Measurements from ENCODE around the gene SYT7. TPM values are rescaled to one million over a fixed set of nuclear protein-coding genes. Genes with fewer than 3 reads are reported as not detected.

SYT7 gene
- polyA plus RNA-seq, 3 donors, result 5.0 to 6.5 (median 5.0) TPM

DNA sequence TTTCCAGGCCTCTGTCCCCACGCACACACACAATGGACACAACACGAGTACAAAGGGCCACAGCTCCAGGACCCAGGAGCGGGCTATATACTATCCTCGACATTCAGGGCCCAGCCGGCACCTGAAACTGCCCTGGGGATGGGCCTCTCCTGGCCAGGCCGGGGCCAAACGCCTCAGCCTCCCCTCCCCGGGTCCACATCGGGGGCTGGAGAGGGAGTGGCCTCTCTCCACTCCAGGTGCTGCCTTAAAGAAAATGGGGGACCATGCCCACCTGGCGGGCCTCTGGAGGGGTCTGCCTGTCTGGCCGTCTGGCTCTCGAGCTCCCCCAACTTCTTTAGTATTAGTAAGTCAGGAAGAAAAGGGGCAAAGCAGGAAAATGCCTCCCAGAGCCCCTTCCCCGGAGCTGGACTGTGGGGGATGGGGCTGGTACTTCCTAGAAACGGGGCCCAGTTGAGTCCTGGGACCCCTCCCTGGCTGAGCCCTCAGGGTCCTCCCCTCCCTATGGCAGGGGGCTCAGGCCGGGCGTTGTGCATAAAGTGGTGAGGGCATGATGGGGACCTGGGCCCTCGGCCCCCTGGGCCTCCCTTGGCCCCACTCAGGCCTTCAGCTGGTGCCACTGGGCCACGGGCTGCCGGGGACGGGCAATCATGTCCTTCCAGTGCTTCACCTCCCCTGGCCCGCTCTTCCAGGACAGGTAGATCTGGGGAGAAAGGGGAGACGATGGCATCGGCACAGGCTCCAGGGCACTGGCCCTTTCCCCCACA lies 62.7 kb downstream of the SYT7 start:
- DNase-seq, result no peak

DNA sequence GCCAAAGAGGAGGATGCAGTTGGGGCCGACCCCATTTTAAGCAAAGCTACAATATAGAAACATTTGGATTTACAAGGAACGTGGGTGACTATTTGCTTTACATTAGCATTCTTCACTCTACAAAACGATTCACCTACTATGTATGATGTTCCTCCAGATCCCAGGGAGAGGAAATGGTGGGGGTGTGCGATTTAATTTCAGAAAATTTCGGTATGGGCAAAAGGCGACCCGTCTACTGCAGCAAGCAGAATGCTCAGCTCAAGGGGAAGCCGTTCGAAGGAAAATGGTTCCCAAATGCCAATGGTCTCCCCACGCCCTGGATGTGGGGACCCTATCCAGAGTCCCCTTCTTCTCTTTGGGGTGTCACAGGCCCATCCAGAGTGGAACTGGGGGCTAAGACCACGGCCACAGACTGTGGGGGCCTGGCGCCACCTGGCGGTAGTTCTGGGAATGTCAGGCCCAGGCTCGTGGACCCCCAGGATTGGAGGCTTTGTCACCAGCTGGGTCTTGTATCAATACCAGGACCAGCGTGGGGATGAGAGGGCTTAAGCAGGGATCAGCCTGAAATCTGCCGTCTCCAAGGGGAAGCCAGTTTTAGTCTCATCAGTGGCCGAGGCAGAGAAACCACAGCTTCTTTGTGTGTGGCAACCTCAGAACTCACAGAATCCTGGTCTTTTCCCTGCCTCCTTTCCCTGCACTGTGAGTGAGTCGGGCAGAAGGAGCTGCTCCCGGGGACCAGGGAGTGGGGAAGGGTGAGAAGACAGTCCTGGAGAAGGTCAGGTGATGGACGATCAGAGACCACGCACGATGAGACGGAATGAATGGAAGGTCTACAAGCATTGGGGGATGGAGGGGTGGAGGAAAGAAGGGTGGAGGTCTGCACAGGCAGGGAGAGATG lies 64.0 kb downstream of the SYT7 start:
- DNase-seq, result no peak

DNA sequence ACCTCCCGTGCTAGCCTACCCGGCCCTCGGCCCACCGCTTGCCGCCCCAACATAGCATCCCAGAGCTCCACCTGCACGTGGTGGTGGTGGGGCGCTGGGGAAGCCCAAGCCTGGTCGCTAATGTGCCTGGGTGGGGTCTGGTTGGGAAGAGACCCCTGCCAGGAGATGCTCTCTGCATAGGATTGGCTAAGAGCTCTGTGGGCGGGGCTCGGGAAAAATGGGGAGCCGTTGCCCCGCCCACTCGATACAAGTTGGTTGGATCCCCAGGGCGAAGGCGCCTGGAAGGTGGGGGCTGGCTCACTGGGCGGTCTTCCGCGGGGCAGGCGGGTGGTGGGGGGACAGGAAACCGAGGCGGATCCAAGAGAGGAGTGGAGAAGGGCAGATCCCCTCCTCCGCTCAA lies 64.7 kb downstream of the SYT7 start:
- DNase-seq, result no peak

DNA sequence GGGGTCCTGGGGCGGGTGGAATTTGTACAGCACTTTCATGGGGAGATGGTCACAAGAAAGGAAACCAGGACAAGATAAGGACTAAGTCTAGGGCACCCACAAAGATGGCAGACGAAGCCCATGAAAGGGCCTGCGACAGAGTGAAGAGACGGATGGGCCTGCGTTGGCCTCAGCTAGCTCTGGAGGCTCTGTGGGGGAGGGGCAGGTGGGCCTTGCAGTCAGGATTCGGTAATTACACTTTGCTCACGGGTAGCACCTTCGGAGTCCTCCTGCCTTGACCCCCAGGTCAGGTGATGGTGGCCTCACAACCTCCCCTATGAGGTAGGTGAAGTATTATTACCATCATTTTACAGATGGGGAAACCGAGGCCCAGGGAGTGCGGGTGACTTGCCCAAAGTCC lies 65.2 kb downstream of the SYT7 start:
- no peak for DNase-seq

- DNase-seq, result no peak
These were observed 66.6 kb downstream of the SYT7 start for GRCh38 chr11:61514050-61514917.

GRCh38 chr11:61513143-61513765 lies 67.6 kb downstream of the SYT7 start:
- no peak for DNase-seq

DNA sequence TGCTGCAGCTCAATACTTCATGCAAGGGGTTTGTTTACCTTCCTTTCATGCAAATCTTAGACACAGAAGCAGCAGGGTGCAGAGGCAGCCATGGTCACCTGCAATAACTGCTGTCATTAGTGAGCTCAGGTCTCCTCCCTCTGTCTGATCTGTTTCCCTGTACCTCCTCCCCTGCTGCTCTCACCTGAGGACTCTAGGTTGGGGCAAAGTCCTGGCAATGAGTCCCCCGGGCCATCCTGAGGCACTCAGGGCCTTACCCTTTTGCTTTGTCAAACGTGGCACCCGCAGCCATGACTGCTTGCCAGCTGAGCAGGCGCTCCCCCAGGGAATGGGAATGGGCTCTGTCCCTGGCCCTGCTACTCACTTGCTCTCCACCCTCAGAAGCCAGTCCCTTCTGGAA lies 68.4 kb downstream of the SYT7 start:
- DNase-seq, result no peak

GRCh38 chr11:61511383-61511782 lies 69.5 kb downstream of the SYT7 start:
- DNase-seq, result no peak

- DNase-seq, result no peak
These were observed 69.9 kb downstream of the SYT7 start for GRCh38 chr11:61510974-61511373.

DNA sequence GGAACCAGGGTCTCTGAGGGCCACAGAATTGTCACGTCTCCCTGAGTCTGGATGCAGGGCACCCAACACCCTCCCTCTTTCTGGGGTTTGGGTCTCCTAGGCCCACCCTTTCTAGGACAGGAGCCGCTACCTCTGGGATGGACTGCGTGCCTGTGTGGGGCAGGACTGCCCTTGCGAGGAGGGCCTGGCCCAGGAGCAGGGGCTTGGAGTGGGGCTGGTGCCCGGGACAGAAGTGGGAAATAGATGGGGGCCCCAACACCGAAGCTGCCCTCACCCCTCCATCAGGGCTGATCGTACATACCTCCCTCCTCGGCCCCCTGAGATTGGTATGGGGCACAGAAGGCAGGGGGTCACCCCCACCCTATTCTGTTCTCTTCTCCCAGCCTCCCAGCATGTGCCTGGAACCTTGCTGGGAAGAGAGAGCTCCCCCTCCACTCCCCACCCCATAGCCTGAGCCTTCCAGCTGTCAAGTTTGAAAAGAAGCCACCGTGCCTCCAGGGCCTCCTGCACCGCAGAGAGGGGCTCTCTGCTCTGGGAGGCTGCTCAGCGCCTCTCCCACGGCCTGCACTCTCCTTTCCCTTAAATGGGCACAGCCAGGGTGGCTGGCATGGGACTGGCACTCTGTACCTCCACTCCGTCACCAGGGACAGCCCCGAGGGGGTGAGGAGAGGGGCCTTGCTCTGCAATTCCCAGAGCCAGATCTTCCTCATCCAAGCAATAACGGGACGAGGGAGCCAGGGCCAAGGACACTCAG lies 70.5 kb downstream of the SYT7 start:
- no peak for DNase-seq

GRCh38 chr11:61509043-61510029 lies 71.5 kb downstream of the SYT7 start:
- DNase-seq, result peak; percentile 87

GRCh38 chr11:61507962-61508861 lies 72.7 kb downstream of the SYT7 start, which contains the start of gene LRRC10B:
Gene LRRC10B (plus strand): TSS chr11:61508749. CDS start chr11:61508999, 250 bp downstream.
- peak; percentile 75 for DNase-seq

DNA sequence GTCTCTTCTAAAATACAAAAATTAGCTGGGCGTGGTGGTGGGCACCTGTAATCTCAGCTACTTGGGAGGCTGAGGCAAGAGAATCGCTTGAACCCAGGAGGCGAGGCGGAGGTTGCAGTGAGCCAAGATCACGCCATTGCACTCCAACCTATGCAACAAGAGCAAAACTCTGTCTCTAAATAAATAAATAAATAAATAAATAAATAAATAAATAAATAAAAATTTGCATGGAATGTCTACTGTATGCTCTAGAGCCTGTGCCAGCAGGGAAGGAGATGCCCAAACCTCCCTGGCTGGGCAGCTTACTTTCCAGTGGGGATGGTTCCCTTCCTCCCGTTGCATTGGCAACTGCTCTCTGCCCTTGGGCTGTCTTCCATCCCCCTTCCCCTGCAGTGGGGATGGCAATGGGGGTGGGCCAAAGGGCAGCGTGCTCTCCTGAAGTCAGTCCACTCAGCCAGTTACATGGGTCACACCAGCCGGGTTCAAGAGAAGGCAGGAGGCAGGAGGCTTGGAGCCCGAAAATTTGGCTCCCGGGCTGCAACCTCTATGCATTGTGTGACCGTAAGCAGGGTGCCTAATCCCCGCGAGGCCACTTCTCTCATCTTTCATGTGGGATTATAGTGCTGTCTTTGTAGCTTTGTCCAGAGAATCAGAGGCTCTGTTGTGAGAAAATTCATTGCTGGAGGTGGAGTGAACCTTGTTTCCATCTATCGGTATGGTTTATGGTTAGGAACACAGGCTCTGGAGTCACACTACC lies 73.7 kb downstream of the SYT7 start:
- DNase-seq, result no peak

DNA sequence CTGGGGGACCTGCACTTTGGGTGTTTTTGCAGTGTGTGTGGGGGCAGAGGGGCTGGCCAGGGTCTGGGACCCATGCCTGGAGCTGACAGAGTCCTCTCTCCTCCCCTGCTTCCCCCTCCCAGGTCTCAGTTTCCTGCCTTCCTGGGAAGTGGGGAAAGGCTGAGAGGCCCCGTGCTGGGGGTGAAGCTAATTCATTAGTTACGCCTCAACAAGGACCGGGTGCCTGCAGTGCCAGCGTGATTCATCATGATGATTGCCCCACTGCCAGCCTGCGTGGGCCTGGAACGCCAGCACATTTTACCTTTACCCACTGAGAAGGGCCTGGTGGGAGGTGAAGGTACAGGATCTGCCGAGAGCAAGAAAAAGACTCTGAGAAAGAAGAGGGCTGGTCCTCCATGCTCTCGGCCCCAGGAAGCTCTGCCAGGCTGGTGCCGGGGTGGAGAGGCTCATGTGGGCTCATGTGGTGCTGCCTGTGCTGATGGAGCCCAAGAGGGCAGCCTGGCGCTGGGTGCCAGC lies 75.2 kb downstream of the SYT7 start:
- DNase-seq, result no peak

DNA sequence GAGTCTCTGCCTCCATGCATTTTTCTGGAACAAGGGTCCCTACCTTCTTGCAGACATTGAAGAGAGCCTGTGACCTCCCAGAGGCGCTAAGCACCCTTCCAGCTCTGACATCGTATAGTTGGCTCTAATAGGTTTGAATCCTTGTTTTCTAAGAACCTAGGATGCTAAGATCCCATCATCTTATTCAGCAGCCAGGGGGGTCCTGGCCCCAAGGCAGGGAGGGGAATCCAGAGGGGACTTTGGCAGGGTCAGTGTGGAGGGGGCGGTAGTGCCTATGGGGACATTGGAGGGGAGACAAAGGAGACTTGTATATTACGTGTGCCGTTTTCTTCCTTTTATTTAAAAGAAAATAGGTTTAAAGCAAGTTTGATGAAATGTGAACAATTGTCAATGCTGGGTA lies 75.8 kb downstream of the SYT7 start:
- no peak for DNase-seq

GRCh38 chr11:61503135-61503770 lies 77.6 kb downstream of the SYT7 start:
- no peak for DNase-seq

DNA sequence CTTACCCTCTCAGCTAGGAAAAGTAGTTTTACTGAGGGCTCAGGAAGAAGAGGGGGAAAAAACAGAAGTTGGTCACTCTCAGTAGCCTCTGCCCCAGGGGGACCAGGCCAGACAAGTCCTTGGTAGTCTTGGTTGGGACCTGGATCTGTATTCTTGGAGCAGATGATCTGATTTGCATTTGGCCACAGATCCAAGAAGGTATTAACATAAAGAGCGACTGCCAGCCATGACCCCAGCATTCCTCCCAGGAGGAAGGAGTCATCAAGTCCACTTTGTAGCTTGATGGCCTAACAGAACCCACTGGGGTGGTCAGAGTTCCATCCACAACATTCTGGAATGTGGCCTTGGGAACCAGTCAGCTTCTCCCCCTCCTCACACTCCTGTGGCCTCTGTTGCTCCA lies 78.4 kb downstream of the SYT7 start:
- no peak for DNase-seq
